Heart left ventricle (tissue), 16 donors: ENCODE measurements around the gene TBKBP1. TPM values are rescaled to one million over a fixed set of nuclear protein-coding genes. Genes with fewer than 3 reads are reported as not detected.

Experiments used
- ATAC-seq, 4 donors: fragments of 200-7000 bp; cut with Tn5 transposase; one replicate each; pipeline ENCODE4 v1.9.1; 2020 to 2022; ENCODE audit warnings: moderate library complexity in 4 of 4, mild to moderate bottlenecking in 3 of 4, moderate number of reproducible peaks in 1 of 4
- DNase-seq, 5 donors: peaks; one replicate each; pipeline ENCODE4 v3.0.0-alpha.2; 2020
- H3K27ac ChIP-seq, 12 donors: fragments of 200-600 bp; sonication (generic) in 4 of 12; one replicate each; pipeline versions ENCODE4 v1.5.0 to v1.8.0; 2016 to 2022; ENCODE audit warnings: mild to moderate bottlenecking in 2 of 12
- H3K27me3 ChIP-seq, 9 donors: fragments of 200-600 bp; sonication (generic) in 2 of 9; one replicate each; pipeline versions ENCODE4 v1.5.1 to v1.8.0; 2016 to 2022; ENCODE audit warnings: mild to moderate bottlenecking in 3 of 9
- H3K36me3 ChIP-seq, 9 donors: fragments of 200-600 bp; sonication (generic) in 2 of 9; one replicate each; pipeline versions ENCODE4 v1.5.0 to v1.8.0; 2018 to 2022; ENCODE audit warnings: mild to moderate bottlenecking in 2 of 9
- H3K4me1 ChIP-seq, 12 donors: fragments of 200-600 bp; sonication (generic) in 4 of 12; one replicate each; pipeline versions ENCODE4 v1.5.0 to v1.8.0; 2016 to 2022; ENCODE audit warnings: mild to moderate bottlenecking in 3 of 12
- H3K4me3 ChIP-seq, 12 donors: fragments of 200-600 bp; sonication (generic) in 4 of 12; one replicate each; pipeline versions ENCODE4 v1.5.0 to v1.8.0; 2017 to 2022; ENCODE audit warnings: mild to moderate bottlenecking in 9 of 12, moderate library complexity in 4 of 12
- H3K9me3 ChIP-seq, 12 donors: fragments of 200-600 bp; sonication (generic) in 4 of 12; one replicate each; pipeline versions ENCODE4 v1.5.0 to v1.8.0; 2016 to 2022; ENCODE audit warnings: mild to moderate bottlenecking in 1 of 12
- CTCF ChIP-seq, 12 donors: fragments of 200-600 bp; sonication (generic) in 4 of 12; IDR thresholded peaks; one replicate each; pipeline versions ENCODE4 v1.5.0 to v1.8.0; 2018 to 2022; ENCODE audit warnings: antibody characterized with exemption in 12 of 12, mild to moderate bottlenecking in 5 of 12
- POLR2A ChIP-seq, 2 donors: fragments of 450-650 bp; IDR thresholded peaks; one replicate each; pipeline ENCODE4 v1.6.1; 2017; ENCODE audit warnings: antibody characterized with exemption in 2 of 2, mild to moderate bottlenecking in 2 of 2, moderate library complexity in 2 of 2
- WGBS, 4 donors: extraction: QIAGEN DNeasy Blood & Tissue Kit in 2 of 4; methylation state at CpG; one replicate each; pipeline versions ENCODE4 v1.1.5 to v1.1.7; 2013 to 2018; 5-methylcytosine and 5-hydroxymethylcytosine counted together
- intact Hi-C, 10 donors: fragments of 100-400 bp; cut with DNase I; formaldehyde crosslinking; loops; one replicate each; pipeline versions ENCODE4 v1.11.1 to v1.14.2; 2022
- polyA plus RNA-seq, 2 donors: library from polyadenylated mRNA; stranded (reverse); fragments of 200-250 nt; gene quantifications; one replicate each; pipeline ENCODE4 v1.2.3, GENCODE V29; 2013
- total RNA-seq, 9 donors: library from RNA; depleted of rRNA in 2 of 9; stranded (reverse); fragments of >200 nt in 2 of 9; fragmentation: NEBNext Ultra II Directional in 3 of 9; extraction: Animal tissue kit (Norgen Biotek cat#: 25700) in 3 of 9; gene quantifications; one replicate each; pipeline versions ENCODE4 v1.1.0 to v1.2.4, GENCODE V29; 2016 to 2023
- donor health status: ischemic (EF 13 %, LVEDD 7.1; RV severe dilation, severe dysfunction).
- donor health status: healthy with polysubstance abuse.
- donor health status: DM: no; HTN: yes; CAD: no.
- donor health status: DM: no; HTN: no; CAD: no.
- donor health status: ischemic (EF 25% LVEDD 6.9; RV normal size, moderate dysfunction).
- donor health status: ischemic (EF 25% LVEDD 5.7; RV mildly dilated, moderate dysfunction).
- donor health status: healthy.
- donor health status: DM: yes; HTN: yes; CAD: no.
- donor health status: ischemic (EF 35%, LVEDD 5.7; RV mildly dilated, moderate dysfunction).
- donor health status: nonischemic (EF 11% LVEDD 7.7; RV severe dilation, severe dysfunction).
- donor health status: DM: yes; HTN: yes; CAD: no.
- donor health status: PGD.
- donor health status: ischemic (EF 29% LVEDD 5.4; RV normal size, mild dysfunction).
- donor health status: nonischemic (EF 23%, LVEDD 6.1; RV moderate dilation, normal function).

The TBKBP1 gene
- total and polyA plus RNA-seq, 11 donors, result 11.3 to 24.8 (median 13.4) TPM

- TF ChIP-seq POLR2A (IDR thresholded peaks at IDR 0.05) (no peak), CTCF (IDR thresholded peaks at IDR 0.05) (no peak)
- Histone ChIP-seq H3K9me3 (no peaks in the 10 kb centered on the region), H3K4me1 (peaks cover 0 to 13% (median 4%) of the 10 kb centered on the region in 12 donors), H3K27ac (no peak overlapping the region), H3K27me3 (peaks cover 2 to 79% (median 29%) of the 10 kb centered on the region in 9 donors), H3K4me3 (no peak overlapping the region), H3K36me3 (no peaks in the 10 kb centered on the region)
- 87 to 89% (median 88%) methylated on average over 4 of the region's 4 CpGs for WGBS, 4 donors
- peak in 1 of 5 donors; percentile 7 for DNase-seq
- ATAC-seq, result no peak
- intact Hi-C loops, result no loop called here
These were observed 34.4 kb downstream of the TBKBP1 start for GRCh38 chr17:47728214-47728877.

GRCh38 chr17:47729476-47729875 lies 35.5 kb downstream of the TBKBP1 start:
- ATAC-seq (no peak), DNase-seq (peak in 2 of 5 donors; percentile 23 to 25)
- intact Hi-C loops, result no loop called here
- WGBS, 4 donors, result 70 to 81% (median 74%) methylated on average over 7 to 8 of the region's 8 CpGs
- Histone ChIP-seq H3K27me3 (peaks cover 12 to 77% (median 38%) of the 10 kb centered on the region in 9 donors), H3K4me1 (peaks cover 0 to 19% (median 8%) of the 10 kb centered on the region in 12 donors), H3K27ac (no peak overlapping the region), H3K4me3 (no peak overlapping the region), H3K9me3 (no peaks in the 10 kb centered on the region), H3K36me3 (no peaks in the 10 kb centered on the region)
- TF ChIP-seq CTCF (IDR thresholded peaks at IDR 0.05) (no peak), POLR2A (IDR thresholded peaks at IDR 0.05) (no peak)

- peak overlapping the region in 1 of 12 donors; percentile 42 for H3K27ac ChIP-seq
- DNase-seq, result peak in 1 of 5 donors; percentile 16
- no peak for TF ChIP-seq CTCF (IDR thresholded peaks at IDR 0.05)
- TF ChIP-seq POLR2A (IDR thresholded peaks at IDR 0.05), result no peak
- ATAC-seq, result no peak
- H3K4me3 ChIP-seq, result no peak overlapping the region
- H3K9me3 ChIP-seq, result no peaks in the 10 kb centered on the region
- peaks cover 0 to 19% (median 8%) of the 10 kb centered on the region in 12 donors for H3K4me1 ChIP-seq
- intact Hi-C loops, result loop anchor here in 1 of 10 donors (10.0 kb wide), 1 partner anchor 66 kb away; no protein-coding TSS in a partner anchor
- WGBS, 4 donors, result 79 to 93% (median 91%) methylated on average over 3 to 4 of the region's 4 CpGs
- H3K36me3 ChIP-seq, result no peaks in the 10 kb centered on the region
- H3K27me3 ChIP-seq, result peaks cover 12 to 77% (median 41%) of the 10 kb centered on the region in 9 donors
These were observed 36.7 kb downstream of the TBKBP1 start for GRCh38 chr17:47730681-47731080.

- H3K4me3 ChIP-seq, result no peak overlapping the region
- peak overlapping the region in 1 of 12 donors; percentile 42 for H3K27ac ChIP-seq
- H3K27me3 ChIP-seq, result peaks cover 12 to 72% (median 40%) of the 10 kb centered on the region in 9 donors
- no peak for ATAC-seq
- peak in 1 of 5 donors; percentile 29 for DNase-seq
- H3K4me1 ChIP-seq, result peaks cover 0 to 19% (median 8%) of the 10 kb centered on the region in 12 donors
- no peaks in the 10 kb centered on the region for H3K9me3 ChIP-seq
- TF ChIP-seq CTCF (IDR thresholded peaks at IDR 0.05), result no peak
- no peak for TF ChIP-seq POLR2A (IDR thresholded peaks at IDR 0.05)
- no peaks in the 10 kb centered on the region for H3K36me3 ChIP-seq
- intact Hi-C loops, result loop anchor here in 1 of 10 donors (10.0 kb wide), 1 partner anchor 67 kb away; no protein-coding TSS in a partner anchor
- 78 to 86% (median 82%) methylated on average over 2 of the region's 2 CpGs for WGBS, 4 donors
These were observed 37.4 kb downstream of the TBKBP1 start for GRCh38 chr17:47731396-47731795.
